ENCODE results near the gene LRRFIP1. TPM values are rescaled to one million over a fixed set of nuclear protein-coding genes. Genes with fewer than 3 reads are reported as not detected.

The LRRFIP1 gene
- total and polyA plus RNA-seq, 2 of the 13 experiments (the other 11 are each of a cell fraction or from before 2014, with no cell fraction given), result 15.9 to 40.5 TPM

- TF ChIP-seq ZNF337 (CRISPR knock-in tag; IDR thresholded peaks at IDR 0.05; ENCODE audit: borderline replicate concordance, low read depth), result no peak
- no peak for TF ChIP-seq IRF1 (CRISPR knock-in tag; IDR thresholded peaks at IDR 0.05; ENCODE audit: low read depth)
- no peak for TF ChIP-seq PAF1 (CRISPR knock-in tag; IDR thresholded peaks at IDR 0.05)
- no peak for TF ChIP-seq MEIS1 (CRISPR knock-in tag; IDR thresholded peaks at IDR 0.05; ENCODE audit: borderline replicate concordance)
- peak; percentile 32; the same call in 1 of the 2 replicates for TF ChIP-seq ZNF331 (CRISPR knock-in tag; IDR thresholded peaks at IDR 0.05)
- no peak; the same call in 1 of the 2 replicates for TF ChIP-seq MBD4 (IDR thresholded peaks at IDR 0.05; ENCODE audit: borderline replicate concordance, low read length)
- TF ChIP-seq GABPA (IDR thresholded peaks at IDR 0.05; ENCODE audit: low read depth, low read length), result no peak
- TF ChIP-seq GABPA (CRISPR knock-in tag; IDR thresholded peaks at IDR 0.05; ENCODE audit: low read depth), result peak; percentile 44; the same call in 1 of the 2 replicates
- TF ChIP-seq ARID5B (CRISPR knock-in tag; IDR thresholded peaks at IDR 0.05), result peak; percentile 94
- TF ChIP-seq HNRNPK (IDR thresholded peaks at IDR 0.05; ENCODE audit: low read depth, low read length, poor library complexity, severe bottlenecking), result no peak
- TF ChIP-seq HMGXB4 (CRISPR knock-in tag; IDR thresholded peaks at IDR 0.05; ENCODE audit: borderline replicate concordance in 1 of 2, low read depth in 1 of 2), result no peak; a peak in 1 of 4 replicates
- peak; percentile 86 for TF ChIP-seq ARNTL (CRISPR knock-in tag; IDR thresholded peaks at IDR 0.05)
- TF ChIP-seq DMTF1 (CRISPR knock-in tag; IDR thresholded peaks at IDR 0.05), result no peak
- TF ChIP-seq ZNF570 (CRISPR knock-in tag; IDR thresholded peaks at IDR 0.05; ENCODE audit: borderline replicate concordance), result no peak
- no peak for TF ChIP-seq ZNF317 (CRISPR knock-in tag; IDR thresholded peaks at IDR 0.05)
- TF ChIP-seq ZNF552 (CRISPR knock-in tag; IDR thresholded peaks at IDR 0.05; ENCODE audit: borderline replicate concordance), result no peak
- TF ChIP-seq MEIS2 (CRISPR knock-in tag; IDR thresholded peaks at IDR 0.05), result peak; percentile 65; the same call in 1 of the 2 replicates
- TF ChIP-seq TRIM22 (IDR thresholded peaks at IDR 0.05), result no peak
- TF ChIP-seq HMG20B (CRISPR knock-in tag; conservative IDR thresholded peaks at IDR 0.05), result no peak
Measured at GRCh38 chr2:237680702-237681478, 53.5 kb downstream of the LRRFIP1 start (continued).

Data from HepG2 (cell line).